Activated T-cell treated with anti-CD3 and anti-CD28 coated beads, Interleukin-2, amount 50 U/mL, for 72 hours (primary cell): ENCODE data around the gene LPCAT4. TPM values are rescaled to one million over a fixed set of nuclear protein-coding genes. Genes with fewer than 3 reads are reported as not detected.
A peak's percentile ranks its signal among the peaks of the same experiment; 100 is the strongest.
"Not testable (repeated sequence)": the region's sequence is repeated elsewhere in the genome, so short reads cannot be mapped to it uniquely, and the experiment has no call there.

Source experiments
- ATAC-seq, 2 donors: fragments of 150-1000 bp; cut with Tn5 transposase; replicated peaks in 1 of 2; 2 replicates each; pipeline ENCODE4 v1.10.0; 2021; ENCODE audit warnings: moderate library complexity in 2 of 2, mild to moderate bottlenecking in 1 of 2
- DNase-seq, 2 donors: peaks; one replicate each; pipeline ENCODE4 v3.0.0; 2021 to 2022; ENCODE audit warnings: mixed read lengths in 1 of 2
- H3K27ac Mint-ChIP-seq: one replicate; pipeline ENCODE4 v1.8.0; 2022; ENCODE audit warnings: mild to moderate bottlenecking, moderate library complexity, mixed read lengths
- H3K27me3 Mint-ChIP-seq: one replicate; pipeline ENCODE4 v1.8.0; 2022; ENCODE audit warnings: low read depth, mixed read lengths
- H3K36me3 Mint-ChIP-seq, 2 donors: one replicate each; pipeline ENCODE4 v1.8.0; 2022; ENCODE audit warnings: mixed read lengths in 2 of 2, mild to moderate bottlenecking in 1 of 2; ENCODE audit not compliant: insufficient read depth in 2 of 2
- H3K4me1 Mint-ChIP-seq: one replicate; pipeline ENCODE4 v1.8.0; 2022; ENCODE audit warnings: low read depth, mixed read lengths
- H3K4me3 Mint-ChIP-seq, 2 donors: one replicate each; pipeline ENCODE4 v1.8.0; 2022; ENCODE audit warnings: mild to moderate bottlenecking in 2 of 2, mixed read lengths in 2 of 2, moderate library complexity in 2 of 2
- H3K9me3 Mint-ChIP-seq, 2 donors: one replicate each; pipeline ENCODE4 v1.8.0; 2022; ENCODE audit warnings: mixed read lengths in 2 of 2
- total RNA-seq, 2 donors: library from RNA; stranded (reverse); gene quantifications; one replicate each; pipeline ENCODE4 v1.2.3, GENCODE V29; 2022

LPCAT4 gene
- total RNA-seq, 2 donors from 2014 or later, result 33.8 to 38.3 TPM

- no peaks in the 10 kb centered on the region for H3K9me3 Mint-ChIP-seq
- H3K36me3 Mint-ChIP-seq, result peaks cover 2 to 10% of the 10 kb centered on the region in 2 donors
- no peak for DNase-seq
- H3K4me1 Mint-ChIP-seq, result peaks cover 7% of the 10 kb centered on the region
- no peaks in the 10 kb centered on the region for H3K27me3 Mint-ChIP-seq
- H3K27ac Mint-ChIP-seq, result no peak overlapping the region
- no peak for ATAC-seq
- no peak overlapping the region for H3K4me3 Mint-ChIP-seq
These were observed 9.3 kb downstream of the LPCAT4 start for GRCh38 chr15:34357653-34358052.

- Mint-ChIP-seq H3K27me3 (no peaks in the 10 kb centered on the region), H3K9me3 (no peaks in the 10 kb centered on the region), H3K27ac (no peak overlapping the region), H3K36me3 (peaks cover 0 to 4% of the 10 kb centered on the region in 2 donors), H3K4me3 (no peak overlapping the region), H3K4me1 (peaks cover 7% of the 10 kb centered on the region)
- no peak for ATAC-seq
- DNase-seq, result no peak
These were observed 11.8 kb downstream of the LPCAT4 start for GRCh38 chr15:34355241-34355640.

- DNase-seq (no peak), ATAC-seq (no peak)
- Mint-ChIP-seq H3K36me3 (peaks cover 0 to 2% of the 10 kb centered on the region in 2 donors), H3K4me3 (no peak overlapping the region), H3K27ac (no peak overlapping the region), H3K27me3 (no peaks in the 10 kb centered on the region), H3K9me3 (no peaks in the 10 kb centered on the region), H3K4me1 (peaks cover 7% of the 10 kb centered on the region)
These were observed 12.7 kb downstream of the LPCAT4 start for GRCh38 chr15:34354286-34354685.

GRCh38 chr15:34353627-34354026 lies 13.4 kb downstream of the LPCAT4 start:
- H3K36me3 Mint-ChIP-seq, result peaks cover 0 to 2% of the 10 kb centered on the region in 2 donors
- no peaks in the 10 kb centered on the region for H3K27me3 Mint-ChIP-seq
- H3K27ac Mint-ChIP-seq, result no peak overlapping the region
- DNase-seq, result no peak
- no peaks in the 10 kb centered on the region for H3K9me3 Mint-ChIP-seq
- H3K4me1 Mint-ChIP-seq, result peaks cover 7% of the 10 kb centered on the region
- ATAC-seq, result no peak
- no peak overlapping the region for H3K4me3 Mint-ChIP-seq

GRCh38 chr15:34352996-34353395 lies 14.0 kb downstream of the LPCAT4 start:
- H3K9me3 Mint-ChIP-seq, H3K36me3 Mint-ChIP-seq, H3K27me3 Mint-ChIP-seq, H3K27ac Mint-ChIP-seq, H3K4me1 Mint-ChIP-seq, DNase-seq, H3K4me3 Mint-ChIP-seq, ATAC-seq: not testable (repeated sequence)

- DNase-seq (no peak), ATAC-seq (no peak)
- Mint-ChIP-seq H3K27me3 (no peaks in the 10 kb centered on the region), H3K4me3 (no peak overlapping the region), H3K27ac (peak overlapping the region; percentile 61), H3K4me1 (no peaks in the 10 kb centered on the region), H3K36me3 (no peaks in the 10 kb centered on the region), H3K9me3 (no peaks in the 10 kb centered on the region)
These were observed 17.2 kb downstream of the LPCAT4 start for GRCh38 chr15:34349769-34350168.

- Mint-ChIP-seq H3K4me1 (no peaks in the 10 kb centered on the region), H3K27ac (no peak overlapping the region), H3K9me3 (no peaks in the 10 kb centered on the region), H3K4me3 (no peak overlapping the region), H3K27me3 (no peaks in the 10 kb centered on the region), H3K36me3 (no peaks in the 10 kb centered on the region)
- DNase-seq (no peak), ATAC-seq (no peak)
These were observed 18.2 kb downstream of the LPCAT4 start for GRCh38 chr15:34348735-34349300.

- no peak overlapping the region for H3K27ac Mint-ChIP-seq
- H3K27me3 Mint-ChIP-seq, result no peaks in the 10 kb centered on the region
- H3K9me3 Mint-ChIP-seq, result no peaks in the 10 kb centered on the region
These were observed 18.9 kb downstream of the LPCAT4 start for GRCh38 chr15:34347951-34348638.

GRCh38 chr15:34342737-34343575 lies 24.0 kb downstream of the LPCAT4 start, which contains the start of the genes NOP10 and NUTM1:
Gene NOP10 (minus strand): TSS chr15:34343136. CDS start chr15:34343073, 63 bp downstream.
Gene NUTM1 (plus strand): TSS chr15:34343315. CDS start chr15:34343697, 382 bp downstream.
- peaks cover 6 to 20% of the 10 kb centered on the region in 2 donors for H3K36me3 Mint-ChIP-seq
- H3K4me3 Mint-ChIP-seq, result no peak within 1 kb of the TSS
- ATAC-seq, result peak; percentile 93
- DNase-seq, result peak; percentile 92 to 95
- H3K4me1 Mint-ChIP-seq, result peaks cover 31% of the 10 kb centered on the region
- no peaks in the 10 kb centered on the region for H3K27me3 Mint-ChIP-seq
- peak within 1 kb of the TSS; percentile 64 for H3K27ac Mint-ChIP-seq
- H3K9me3 Mint-ChIP-seq, result no peaks in the 10 kb centered on the region

More at GRCh38 chr15:34347951-34348638, 18.9 kb downstream of the LPCAT4 start:
- Mint-ChIP-seq H3K36me3 (no peaks in the 10 kb centered on the region), H3K4me3 (no peak overlapping the region), H3K4me1 (no peaks in the 10 kb centered on the region)
- ATAC-seq (no peak), DNase-seq (no peak)

- not testable (repeated sequence) for H3K27me3 Mint-ChIP-seq, H3K4me3 Mint-ChIP-seq, DNase-seq, H3K9me3 Mint-ChIP-seq, ATAC-seq
- peaks cover 31% of the 10 kb centered on the region for H3K4me1 Mint-ChIP-seq
- peak overlapping the region; percentile 64 for H3K27ac Mint-ChIP-seq
- H3K36me3 Mint-ChIP-seq, result peaks cover 6 to 20% of the 10 kb centered on the region in 2 donors
These were observed 24.7 kb downstream of the LPCAT4 start for GRCh38 chr15:34342213-34342736.

- DNase-seq (no peak), ATAC-seq (no peak)
- Mint-ChIP-seq H3K27me3 (no peaks in the 10 kb centered on the region), H3K9me3 (no peaks in the 10 kb centered on the region), H3K4me3 (no peak overlapping the region), H3K36me3 (peaks cover 6 to 20% of the 10 kb centered on the region in 2 donors), H3K27ac (peak overlapping the region; percentile 64), H3K4me1 (peaks cover 36% of the 10 kb centered on the region)
These were observed 25.4 kb downstream of the LPCAT4 start for GRCh38 chr15:34341381-34342212.

GRCh38 chr15:34339946-34340345 lies 27.1 kb downstream of the LPCAT4 start:
- Mint-ChIP-seq H3K27ac (peak overlapping the region; percentile 19), H3K9me3 (no peaks in the 10 kb centered on the region), H3K4me3 (peak overlapping the region; percentile 6 to 43), H3K36me3 (peaks cover 6 to 20% of the 10 kb centered on the region in 2 donors), H3K27me3 (no peaks in the 10 kb centered on the region), H3K4me1 (peaks cover 52% of the 10 kb centered on the region)
- no peak for DNase-seq
- no peak for ATAC-seq
